Body of pancreas (tissue), 4 donors: ENCODE data around the gene KRTAP4-12. TPM values are rescaled to one million over a fixed set of nuclear protein-coding genes. Genes with fewer than 3 reads are reported as not detected.
"Not testable (repeated sequence)": the region's sequence is repeated elsewhere in the genome, so short reads cannot be mapped to it uniquely, and the experiment has no call there.

Experiments used
- ATAC-seq: fragments of 150-250 bp; one replicate; pipeline ENCODE4 v1.9.1; 2016
- DNase-seq, 4 donors: peaks; one replicate each; pipeline ENCODE4 v3.0.0-alpha.2; 2019
- H3K27ac ChIP-seq, 4 donors: fragments of 200-600 bp; sonication (generic); 1 replicate in 3 of 4; 2 replicates in 1 of 4; pipeline versions ENCODE4 v1.5.1 to v1.6.1; 2016 to 2019; ENCODE audit warnings: mild to moderate bottlenecking in 1 of 4, mixed read lengths in 1 of 4, moderate library complexity in 1 of 4
- H3K27me3 ChIP-seq, 2 donors: fragments of 200-600 bp; sonication (generic); one replicate each; pipeline ENCODE4 v1.6.0; 2016; ENCODE audit warnings: mild to moderate bottlenecking in 1 of 2
- H3K36me3 ChIP-seq, 2 donors: fragments of 200-600 bp; sonication (generic); replicated peaks in 1 of 2; 2 replicates each; pipeline ENCODE4 v1.5.1; 2016; ENCODE audit warnings: low read depth in 2 of 2; ENCODE audit not compliant: insufficient read depth in 1 of 2
- H3K4me1 ChIP-seq: fragments of 200-600 bp; sonication (generic); one replicate; pipeline ENCODE4 v1.6.0; 2016
- H3K4me3 ChIP-seq, 2 donors: fragments of 200-600 bp; sonication (generic); 1 replicate in 1 of 2; 2 replicates in 1 of 2; pipeline ENCODE4 v1.5.1; 2016 to 2019
- H3K9me3 ChIP-seq, 3 donors: fragments of 200-600 bp; sonication (generic); 1 replicate in 2 of 3; 2 replicates in 1 of 3; pipeline ENCODE4 v1.5.1; 2016
- CTCF ChIP-seq, 7 experiments: fragments of 450-650 bp in 4 of 7; fragments of 200-600 bp in 3 of 7; sonication (generic) in 3 of 7; IDR thresholded peaks; one replicate each; pipeline ENCODE4 v1.5.1; 2016 to 2019; ENCODE audit warnings: antibody characterized with exemption in 7 of 7
- POLR2A ChIP-seq, 3 donors: fragments of 450-650 bp; IDR thresholded peaks; one replicate each; pipeline ENCODE4 v1.6.1; 2016; ENCODE audit warnings: antibody characterized with exemption in 3 of 3, mild to moderate bottlenecking in 2 of 3
- WGBS, 2 donors: methylation state at CpG; one replicate each; pipeline ENCODE4 v1.1.5; 2017; 5-methylcytosine and 5-hydroxymethylcytosine counted together
- intact Hi-C: fragments of 100-400 bp; cut with DNase I; formaldehyde crosslinking; loops from one replicate; pipeline ENCODE4 v1.15.1; 2023
- total RNA-seq, 2 donors: library from RNA; depleted of rRNA; stranded (reverse); fragments of >200 nt; gene quantifications; one replicate each; pipeline ENCODE4 v1.1.0, GENCODE V29; 2016

The KRTAP4-12 gene
- total RNA-seq, 2 donors from 2014 or later: not detected

GRCh38 chr17:41149652-41149985 is 25.6 kb upstream of the KRTAP4-12 start, which contains the start of gene KRTAP4-5:
Gene KRTAP4-5 (minus strand): TSS chr17:41149825. CDS start chr17:41149767, 58 bp downstream.
- 40 to 45% methylated on average over 1 to 2 of the region's 2 CpGs for WGBS, 2 donors
- intact Hi-C loops: no loop called here
- Histone ChIP-seq H3K27ac (no peak within 1 kb of the TSS), H3K4me3 (no peak within 1 kb of the TSS), H3K4me1 (no peaks in the 10 kb centered on the region), H3K27me3 (no peaks in the 10 kb centered on the region), H3K9me3 (no peaks in the 10 kb centered on the region), H3K36me3 (no peaks in the 10 kb centered on the region)
- no peak for DNase-seq
- TF ChIP-seq POLR2A (IDR thresholded peaks at IDR 0.05): no peak
- no peak for TF ChIP-seq CTCF (IDR thresholded peaks at IDR 0.05)
- ATAC-seq: no peak

GRCh38 chr17:41148971-41149651 is 25.1 kb upstream of the KRTAP4-12 start:
- intact Hi-C loops, ATAC-seq, H3K27ac ChIP-seq, H3K4me1 ChIP-seq, H3K9me3 ChIP-seq, H3K27me3 ChIP-seq, H3K4me3 ChIP-seq, H3K36me3 ChIP-seq, DNase-seq: not testable (repeated sequence)
- 60 to 77% methylated on average over 8 to 10 of the region's 10 CpGs for WGBS, 2 donors

GRCh38 chr17:41147531-41148204 is 23.7 kb upstream of the KRTAP4-12 start:
- no peaks in the 10 kb centered on the region for H3K9me3 ChIP-seq
- WGBS, 2 donors: 83 to 91% methylated on average over 2 of the region's 2 CpGs
- H3K36me3 ChIP-seq: no peaks in the 10 kb centered on the region
- TF ChIP-seq CTCF (IDR thresholded peaks at IDR 0.05): no peak
- no peak for TF ChIP-seq POLR2A (IDR thresholded peaks at IDR 0.05)
- DNase-seq (no peak), ATAC-seq (no peak)
- H3K27ac ChIP-seq: no peak overlapping the region
- H3K4me3 ChIP-seq: no peak overlapping the region
- H3K4me1 ChIP-seq: no peaks in the 10 kb centered on the region
- H3K27me3 ChIP-seq: no peaks in the 10 kb centered on the region
- intact Hi-C loops: no loop called here

GRCh38 chr17:41145261-41145660 is 21.3 kb upstream of the KRTAP4-12 start:
- H3K4me1 ChIP-seq: no peaks in the 10 kb centered on the region
- intact Hi-C loops: no loop called here
- ATAC-seq (no peak), DNase-seq (no peak)
- 54 to 70% methylated on average over 2 of the region's 2 CpGs for WGBS, 2 donors
- TF ChIP-seq CTCF (IDR thresholded peaks at IDR 0.05) (no peak), POLR2A (IDR thresholded peaks at IDR 0.05) (no peak)
- no peaks in the 10 kb centered on the region for H3K27me3 ChIP-seq
- H3K27ac ChIP-seq: no peak overlapping the region
- H3K9me3 ChIP-seq: no peaks in the 10 kb centered on the region
- no peak overlapping the region for H3K4me3 ChIP-seq
- H3K36me3 ChIP-seq: no peaks in the 10 kb centered on the region

DNA sequence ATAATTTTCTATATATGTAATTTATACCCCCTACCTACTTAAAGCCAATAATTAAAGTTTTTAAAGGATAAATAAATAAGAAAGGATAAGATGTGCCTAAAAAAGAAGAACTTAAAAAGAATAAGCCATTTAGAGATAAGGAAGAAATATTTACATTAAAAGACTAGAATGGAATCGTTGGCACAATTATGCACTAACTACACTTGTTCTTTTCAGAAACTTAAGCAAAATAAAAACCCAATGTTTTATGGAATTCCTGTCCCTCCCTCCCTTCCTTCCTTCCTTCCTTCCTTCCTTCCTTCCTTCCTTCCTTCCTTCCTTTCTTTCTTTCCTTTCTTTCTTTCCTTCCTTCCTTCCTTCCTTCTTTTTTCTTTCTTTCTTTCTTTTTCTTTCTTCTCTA is 20.9 kb upstream of the KRTAP4-12 start:
- Histone ChIP-seq H3K9me3 (no peaks in the 10 kb centered on the region), H3K27me3 (no peaks in the 10 kb centered on the region), H3K36me3 (no peaks in the 10 kb centered on the region), H3K4me3 (no peak overlapping the region), H3K4me1 (no peaks in the 10 kb centered on the region), H3K27ac (no peak overlapping the region)
- DNase-seq (no peak), ATAC-seq (no peak)
- TF ChIP-seq POLR2A (IDR thresholded peaks at IDR 0.05): no peak
- TF ChIP-seq CTCF (IDR thresholded peaks at IDR 0.05): no peak
- WGBS, 2 donors: 77 to 79% methylated on average over 1 of the region's 1 CpG
- intact Hi-C loops: no loop called here
